GM12801 (cell line): ENCODE data around the gene RPL28.
"Not testable (repeated sequence)": the region's sequence is repeated elsewhere in the genome, so short reads cannot be mapped to it uniquely, and the experiment has no call there.

ENCODE experiments used
- TF ChIP-seq, protein P1 (sequence below): IDR thresholded peaks from one replicate; pipeline ENCODE4 v1.5.1; 2011; ENCODE audit warnings: control low read depth; ENCODE audit not compliant: insufficient read length; ENCODE audit errors: extremely low read depth

Gene RPL28

DNA sequence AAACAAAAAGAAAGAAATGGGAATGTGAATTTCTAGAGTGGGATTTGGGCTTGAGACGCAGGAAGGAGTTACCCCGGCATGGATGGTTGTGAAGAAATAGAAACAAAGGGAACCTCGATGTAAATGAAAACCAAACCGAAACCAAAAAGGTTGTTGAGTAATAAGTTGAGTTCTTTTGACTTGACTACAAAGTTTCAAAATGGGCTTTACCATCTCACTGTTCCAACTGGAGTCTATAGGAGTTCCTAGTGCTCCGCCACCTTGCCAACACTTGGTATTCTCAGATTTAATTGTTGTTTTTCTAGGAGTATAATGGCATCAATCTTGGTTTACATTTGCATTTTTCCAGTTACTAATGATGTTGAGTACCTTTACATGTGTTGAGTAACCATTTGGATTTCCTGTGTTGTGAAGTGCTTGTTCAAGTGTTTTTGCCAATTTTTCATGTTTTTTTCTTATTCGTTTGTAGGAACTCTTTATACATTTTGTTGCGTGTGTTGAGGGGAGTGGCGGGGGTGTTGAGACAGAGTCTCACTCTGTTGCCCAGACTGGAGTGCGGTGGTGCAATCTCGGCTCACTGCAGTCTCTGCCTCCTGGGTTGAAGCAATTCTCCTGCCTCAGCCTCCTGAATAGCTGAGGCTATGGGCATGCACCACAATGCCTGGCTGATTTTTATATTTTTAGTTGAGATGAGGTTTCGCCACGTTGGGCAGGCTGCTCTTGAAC lies 12.6 kb downstream of the RPL28 start:
- TF ChIP-seq, protein P1, sequence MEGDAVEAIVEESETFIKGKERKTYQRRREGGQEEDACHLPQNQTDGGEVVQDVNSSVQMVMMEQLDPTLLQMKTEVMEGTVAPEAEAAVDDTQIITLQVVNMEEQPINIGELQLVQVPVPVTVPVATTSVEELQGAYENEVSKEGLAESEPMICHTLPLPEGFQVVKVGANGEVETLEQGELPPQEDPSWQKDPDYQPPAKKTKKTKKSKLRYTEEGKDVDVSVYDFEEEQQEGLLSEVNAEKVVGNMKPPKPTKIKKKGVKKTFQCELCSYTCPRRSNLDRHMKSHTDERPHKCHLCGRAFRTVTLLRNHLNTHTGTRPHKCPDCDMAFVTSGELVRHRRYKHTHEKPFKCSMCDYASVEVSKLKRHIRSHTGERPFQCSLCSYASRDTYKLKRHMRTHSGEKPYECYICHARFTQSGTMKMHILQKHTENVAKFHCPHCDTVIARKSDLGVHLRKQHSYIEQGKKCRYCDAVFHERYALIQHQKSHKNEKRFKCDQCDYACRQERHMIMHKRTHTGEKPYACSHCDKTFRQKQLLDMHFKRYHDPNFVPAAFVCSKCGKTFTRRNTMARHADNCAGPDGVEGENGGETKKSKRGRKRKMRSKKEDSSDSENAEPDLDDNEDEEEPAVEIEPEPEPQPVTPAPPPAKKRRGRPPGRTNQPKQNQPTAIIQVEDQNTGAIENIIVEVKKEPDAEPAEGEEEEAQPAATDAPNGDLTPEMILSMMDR = no peak

DNA sequence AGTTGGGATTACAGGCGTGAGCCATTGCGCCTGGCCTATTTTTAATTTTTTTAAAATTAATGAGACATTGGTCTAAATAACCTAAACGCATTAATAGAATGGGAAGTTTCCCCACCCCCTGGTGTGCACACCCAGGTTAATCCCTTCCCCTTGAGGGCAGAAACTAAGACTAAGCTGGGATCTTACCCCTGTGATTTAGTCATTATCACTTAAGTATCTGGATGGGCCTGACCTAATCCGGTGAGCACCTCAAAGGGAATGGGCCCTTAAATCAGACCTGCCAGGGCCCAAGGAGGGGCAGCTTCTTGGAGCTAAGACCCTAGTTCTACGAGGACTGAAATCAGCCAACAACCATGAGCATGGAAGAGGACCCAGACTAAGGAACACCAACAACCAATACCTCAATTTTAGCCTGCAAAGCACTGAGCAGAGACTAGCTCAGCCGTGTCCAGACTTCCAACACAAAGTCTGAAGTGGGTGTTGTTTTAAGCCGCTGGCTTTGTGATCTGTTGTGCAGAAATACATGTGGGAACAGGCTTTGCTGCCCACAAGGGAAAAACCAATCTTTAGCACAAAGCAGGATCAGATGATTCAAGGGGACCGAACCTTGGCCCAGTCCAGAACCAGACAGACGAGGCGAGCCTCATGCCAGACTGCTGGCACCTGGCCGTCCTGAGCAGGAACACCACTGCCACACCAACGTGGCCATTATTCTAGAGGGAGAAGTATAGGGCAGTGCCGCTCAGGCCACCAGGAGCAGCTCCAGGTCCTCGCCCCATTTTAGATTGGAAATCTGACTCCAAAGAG lies 14.8 kb downstream of the RPL28 start:
- TF ChIP-seq, protein P1 = no peak

DNA sequence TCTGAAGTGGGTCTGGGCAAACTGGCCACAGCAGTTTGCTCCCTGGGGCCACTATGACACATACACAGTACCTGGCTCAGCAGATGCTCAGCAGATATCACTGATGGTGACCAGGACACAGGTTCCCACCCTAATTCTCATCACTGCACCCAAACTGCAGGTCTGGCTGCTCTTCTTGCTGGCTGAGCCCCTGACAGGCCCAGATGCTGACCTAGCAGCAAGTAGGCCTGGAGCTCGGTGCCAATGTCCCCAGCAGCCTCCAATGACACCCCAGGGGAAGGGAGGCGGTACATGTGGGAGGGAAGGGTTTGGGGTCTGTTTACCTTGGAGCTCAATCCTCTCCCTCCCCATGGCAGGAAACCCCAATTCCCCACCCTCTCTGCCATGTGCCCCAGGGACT lies 16.8 kb downstream of the RPL28 start:
- TF ChIP-seq, protein P1 = no peak

DNA sequence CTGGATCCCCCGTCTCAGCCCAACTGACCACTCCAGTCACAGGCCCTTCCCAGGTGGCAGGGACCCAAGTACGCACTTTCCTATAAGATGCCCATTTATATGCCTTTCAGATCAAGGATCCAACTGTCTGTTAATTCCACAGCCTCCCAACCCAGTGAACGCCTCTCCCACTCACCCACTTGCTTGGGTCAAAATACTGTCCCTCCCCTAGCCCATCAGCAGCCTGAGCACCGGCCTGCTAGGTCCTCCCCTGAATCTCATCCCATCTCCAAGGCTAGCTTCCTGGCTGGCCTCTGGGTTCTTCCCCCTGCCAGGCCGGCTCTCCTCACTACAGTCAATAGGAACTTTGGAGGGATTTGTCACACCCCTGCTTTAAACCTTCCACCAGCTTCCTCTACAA lies 19.9 kb downstream of the RPL28 start:
- TF ChIP-seq, protein P1 = no peak

GRCh38 chr19:55406091-55406825 lies 20.5 kb downstream of the RPL28 start:
- TF ChIP-seq, protein P1 = no peak

DNA sequence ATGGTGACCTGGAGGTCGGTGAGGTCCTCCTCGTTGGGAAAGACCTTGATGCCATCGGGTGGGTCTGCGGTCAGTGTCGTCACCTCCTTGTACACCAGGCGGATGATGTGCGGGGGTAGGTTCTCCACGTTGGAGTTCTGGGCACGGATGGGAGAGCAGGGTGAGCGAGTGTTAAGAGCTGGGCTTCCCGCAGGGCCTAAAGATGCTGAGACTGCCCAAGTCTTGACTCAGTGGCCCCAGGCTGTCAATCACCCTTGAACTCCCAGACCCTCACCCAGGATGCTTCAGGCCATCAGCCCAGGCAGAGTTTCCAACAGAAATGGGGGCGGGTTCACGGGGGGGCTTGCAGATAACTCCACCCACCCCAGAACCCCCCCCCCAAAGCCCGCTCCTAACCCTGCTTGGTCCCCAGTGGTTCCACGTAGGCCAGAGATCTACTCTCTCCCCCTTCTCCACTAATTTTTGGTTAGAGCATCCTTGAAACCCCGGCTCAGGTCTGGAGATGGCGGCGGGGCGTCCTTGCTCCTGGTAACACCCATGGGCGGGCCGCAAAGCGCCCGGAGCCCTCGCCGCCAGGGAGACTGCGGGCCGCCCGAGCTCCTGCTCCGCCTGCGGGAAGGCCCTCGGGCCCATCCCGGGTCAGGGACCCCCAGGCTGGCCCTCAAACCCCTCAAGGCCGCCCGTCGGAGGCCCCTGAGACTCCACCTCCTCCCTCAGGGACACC lies 21.3 kb downstream of the RPL28 start:
- TF ChIP-seq, protein P1 = no peak

DNA sequence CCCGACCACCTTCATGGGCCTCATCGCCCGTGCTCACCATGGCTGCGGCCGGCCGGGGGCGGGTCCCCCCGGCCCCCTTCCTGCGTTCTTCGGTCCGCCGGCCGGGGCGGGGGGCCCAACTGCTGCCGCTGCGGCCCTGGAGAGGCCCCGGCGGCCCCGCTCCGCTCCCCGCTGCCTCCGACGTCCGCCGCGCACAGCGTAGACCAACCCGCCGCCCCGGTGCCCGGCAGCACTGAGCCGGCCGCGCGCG lies 21.7 kb downstream of the RPL28 start, which contains the start of gene UBE2S:
UBE2S (minus strand) TSS at position 239 of the 250 bp plus-strand sequence; CDS start at position 40, 199 bp downstream.
- TF ChIP-seq, protein P1 = not testable (repeated sequence)
